ENCODE results near the gene KCP. TPM values are rescaled to one million over a fixed set of nuclear protein-coding genes. Genes with fewer than 3 reads are reported as not detected.

The KCP gene
- total RNA-seq, 2 experiments from 2014 or later = 1.4 to 2.3 TPM

DNA sequence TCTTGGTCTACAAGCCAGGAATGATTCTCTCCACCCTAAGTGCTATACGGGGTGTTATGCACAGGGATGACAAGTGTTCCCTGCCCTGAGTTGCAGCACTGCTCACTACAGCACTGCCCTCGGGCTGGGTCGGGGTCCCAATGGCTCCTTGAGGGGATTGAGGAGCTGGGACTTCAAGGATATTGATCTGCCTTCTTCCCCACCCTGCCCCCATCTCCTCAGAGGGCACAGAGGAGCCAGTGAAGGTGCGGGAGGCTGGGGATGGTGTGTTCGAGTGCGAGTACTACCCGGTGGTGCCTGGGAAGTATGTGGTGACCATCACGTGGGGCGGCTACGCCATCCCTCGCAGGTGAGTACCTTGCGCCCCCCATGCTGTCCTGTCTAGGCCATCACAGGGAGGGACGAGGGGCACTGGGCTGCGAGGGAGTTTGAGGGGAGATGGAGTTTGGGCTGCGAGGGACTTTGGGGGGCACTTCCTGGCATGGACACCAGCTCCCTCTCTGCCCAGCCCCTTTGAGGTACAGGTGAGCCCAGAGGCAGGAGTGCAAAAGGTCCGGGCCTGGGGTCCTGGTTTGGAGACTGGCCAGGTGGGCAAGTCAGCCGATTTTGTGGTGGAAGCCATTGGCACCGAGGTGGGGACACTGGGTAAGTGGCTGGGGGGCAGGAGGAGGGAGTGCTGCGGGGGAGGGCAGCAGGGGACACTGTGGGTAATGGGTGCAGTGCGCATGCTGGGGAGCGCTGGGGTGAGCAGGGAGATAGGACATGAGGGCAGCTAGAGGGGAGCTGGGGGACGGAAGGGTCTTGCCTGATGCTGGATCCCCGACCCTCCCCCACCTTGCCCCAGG, 70.0 kb downstream of the KCP start:
- Histone ChIP-seq H3K4me1 (ENCODE audit: insufficient read depth, low read length, poor library complexity, severe bottlenecking) (peaks cover 3% of the 10 kb centered on the region), H4K20me1 (ENCODE audit: insufficient read depth, low read length) (no peaks in the 10 kb centered on the region), H3K9me3 (ENCODE audit: low read length) (no peaks in the 10 kb centered on the region), H3K4me3 (ENCODE audit: low read depth, low read length, poor library complexity, severe bottlenecking) (no peak overlapping the region), H3K36me3 (ENCODE audit: insufficient read depth, low read length) (no peaks in the 10 kb centered on the region), H2AFZ (ENCODE audit: low read length) (no peak overlapping the region), H3K79me2 (ENCODE audit: insufficient read depth, low read depth, low read length) (no peaks in the 10 kb centered on the region), H3K4me2 (ENCODE audit: low read length) (no peak overlapping the region), H3K27ac (ENCODE audit: low read depth, low read length, poor library complexity, severe bottlenecking) (no peak overlapping the region), H3K9me2 (ENCODE audit: insufficient read depth, low read length) (no peaks in the 10 kb centered on the region)
- TF ChIP-seq, protein P1, sequence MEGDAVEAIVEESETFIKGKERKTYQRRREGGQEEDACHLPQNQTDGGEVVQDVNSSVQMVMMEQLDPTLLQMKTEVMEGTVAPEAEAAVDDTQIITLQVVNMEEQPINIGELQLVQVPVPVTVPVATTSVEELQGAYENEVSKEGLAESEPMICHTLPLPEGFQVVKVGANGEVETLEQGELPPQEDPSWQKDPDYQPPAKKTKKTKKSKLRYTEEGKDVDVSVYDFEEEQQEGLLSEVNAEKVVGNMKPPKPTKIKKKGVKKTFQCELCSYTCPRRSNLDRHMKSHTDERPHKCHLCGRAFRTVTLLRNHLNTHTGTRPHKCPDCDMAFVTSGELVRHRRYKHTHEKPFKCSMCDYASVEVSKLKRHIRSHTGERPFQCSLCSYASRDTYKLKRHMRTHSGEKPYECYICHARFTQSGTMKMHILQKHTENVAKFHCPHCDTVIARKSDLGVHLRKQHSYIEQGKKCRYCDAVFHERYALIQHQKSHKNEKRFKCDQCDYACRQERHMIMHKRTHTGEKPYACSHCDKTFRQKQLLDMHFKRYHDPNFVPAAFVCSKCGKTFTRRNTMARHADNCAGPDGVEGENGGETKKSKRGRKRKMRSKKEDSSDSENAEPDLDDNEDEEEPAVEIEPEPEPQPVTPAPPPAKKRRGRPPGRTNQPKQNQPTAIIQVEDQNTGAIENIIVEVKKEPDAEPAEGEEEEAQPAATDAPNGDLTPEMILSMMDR (conservative IDR thresholded peaks at IDR 0.05; ENCODE audit: low read length) = no peak
- TF ChIP-seq EZH2phosphoT487 (IDR thresholded peaks at IDR 0.05; ENCODE audit: borderline replicate concordance, low read depth, low read length) = no peak
- intact Hi-C loops (cut with micrococcal nuclease; ENCODE audit: unreplicated experiment) = loop anchor here (5.0 kb wide), 1 partner anchor 372 kb away; no protein-coding TSS in a partner anchor
- no peak for DNase-seq (ENCODE audit: low spot score)
- POLR2A ChIA-PET = interaction anchor here (0.7 kb wide), 1 partner anchor 28 kb away, joined by 3 read pairs; no protein-coding TSS in a partner anchor
- CTCF ChIA-PET (ENCODE audit: unreplicated experiment) = interaction anchor here (0.6 kb wide), 1 partner anchor 160 kb away, joined by 3 read pairs; no protein-coding TSS in a partner anchor
- no TSS peak for BruUV-seq (replicated peaks)

DNA sequence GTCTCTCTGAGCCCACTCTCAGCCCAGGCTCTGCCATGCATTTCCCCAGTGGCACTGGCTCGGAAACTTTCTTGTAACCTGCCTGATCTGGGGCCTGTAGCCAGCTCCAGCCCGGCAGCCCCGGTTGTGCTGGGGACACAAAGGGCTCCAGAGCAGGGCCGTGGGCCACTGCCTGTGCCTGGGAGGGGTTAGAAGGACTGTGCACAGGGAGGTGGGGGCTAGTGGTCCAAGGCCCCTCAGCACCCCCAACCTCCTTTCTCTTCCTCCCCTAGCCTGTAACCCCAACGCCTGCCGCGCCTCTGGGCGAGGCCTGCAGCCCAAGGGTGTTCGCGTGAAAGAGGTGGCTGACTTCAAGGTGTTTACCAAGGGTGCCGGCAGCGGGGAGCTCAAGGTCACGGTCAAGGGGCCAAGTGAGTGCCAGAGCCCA, 70.7 kb downstream of the KCP start:
- BruUV-seq (replicated peaks) = no TSS peak
- no peak overlapping the region for H3K27ac ChIP-seq (ENCODE audit: low read depth, low read length, poor library complexity, severe bottlenecking)
- CTCF ChIA-PET (ENCODE audit: unreplicated experiment) = no interaction called here
- DNase-seq (ENCODE audit: low spot score) = no peak
- no peaks in the 10 kb centered on the region for H3K9me2 ChIP-seq (ENCODE audit: insufficient read depth, low read length)
- H2AFZ ChIP-seq (ENCODE audit: low read length) = no peak overlapping the region
- H3K36me3 ChIP-seq (ENCODE audit: insufficient read depth, low read length) = no peaks in the 10 kb centered on the region
- H3K79me2 ChIP-seq (ENCODE audit: insufficient read depth, low read depth, low read length) = no peaks in the 10 kb centered on the region
- intact Hi-C loops (cut with micrococcal nuclease; ENCODE audit: unreplicated experiment) = loop anchor here (5.0 kb wide), 1 partner anchor 373 kb away; no protein-coding TSS in a partner anchor
- no peaks in the 10 kb centered on the region for H4K20me1 ChIP-seq (ENCODE audit: insufficient read depth, low read length)
- no peak overlapping the region for H3K4me3 ChIP-seq (ENCODE audit: low read depth, low read length, poor library complexity, severe bottlenecking)
- POLR2A ChIA-PET = interaction anchor here (0.7 kb wide), 1 partner anchor 27 kb away, joined by 3 read pairs; no protein-coding TSS in a partner anchor
- TF ChIP-seq, protein P1 (conservative IDR thresholded peaks at IDR 0.05; ENCODE audit: low read length) = no peak
- no peak for TF ChIP-seq EZH2phosphoT487 (IDR thresholded peaks at IDR 0.05; ENCODE audit: borderline replicate concordance, low read depth, low read length)
- H3K9me3 ChIP-seq (ENCODE audit: low read length) = no peaks in the 10 kb centered on the region
- peaks cover 3% of the 10 kb centered on the region for H3K4me1 ChIP-seq (ENCODE audit: insufficient read depth, low read length, poor library complexity, severe bottlenecking)
- H3K4me2 ChIP-seq (ENCODE audit: low read length) = no peak overlapping the region
